GM18951 (cell line): ENCODE results near the gene CAPN15.
"Not testable (repeated sequence)": the region's sequence is repeated elsewhere in the genome, so short reads cannot be mapped to it uniquely, and the experiment has no call there.

Experiments used
- POLR2A ChIP-seq: IDR thresholded peaks from 4 replicates; pipeline ENCODE4 v1.6.1; 2011; ENCODE audit warnings: mild to moderate bottlenecking; ENCODE audit not compliant: insufficient read length, insufficient read depth; ENCODE audit errors: extremely low read depth
- in situ Hi-C: fragments of 300-500 bp; cut with MboI; formaldehyde crosslinking; loops from one replicate; pipeline ENCODE4 v1.12.0; 2022; ENCODE audit warnings: low sequenced_read_pairs, mixed read lengths, inconsistent platforms; ENCODE audit not compliant: unreplicated experiment

CAPN15 gene

GRCh38 chr16:500709-501108 is 26.8 kb upstream of the CAPN15 start:
- in situ Hi-C loops = no loop called here
- TF ChIP-seq POLR2A = no peak

GRCh38 chr16:502179-502943 is 25.2 kb upstream of the CAPN15 start:
- no peak for TF ChIP-seq POLR2A
- in situ Hi-C loops = no loop called here

DNA sequence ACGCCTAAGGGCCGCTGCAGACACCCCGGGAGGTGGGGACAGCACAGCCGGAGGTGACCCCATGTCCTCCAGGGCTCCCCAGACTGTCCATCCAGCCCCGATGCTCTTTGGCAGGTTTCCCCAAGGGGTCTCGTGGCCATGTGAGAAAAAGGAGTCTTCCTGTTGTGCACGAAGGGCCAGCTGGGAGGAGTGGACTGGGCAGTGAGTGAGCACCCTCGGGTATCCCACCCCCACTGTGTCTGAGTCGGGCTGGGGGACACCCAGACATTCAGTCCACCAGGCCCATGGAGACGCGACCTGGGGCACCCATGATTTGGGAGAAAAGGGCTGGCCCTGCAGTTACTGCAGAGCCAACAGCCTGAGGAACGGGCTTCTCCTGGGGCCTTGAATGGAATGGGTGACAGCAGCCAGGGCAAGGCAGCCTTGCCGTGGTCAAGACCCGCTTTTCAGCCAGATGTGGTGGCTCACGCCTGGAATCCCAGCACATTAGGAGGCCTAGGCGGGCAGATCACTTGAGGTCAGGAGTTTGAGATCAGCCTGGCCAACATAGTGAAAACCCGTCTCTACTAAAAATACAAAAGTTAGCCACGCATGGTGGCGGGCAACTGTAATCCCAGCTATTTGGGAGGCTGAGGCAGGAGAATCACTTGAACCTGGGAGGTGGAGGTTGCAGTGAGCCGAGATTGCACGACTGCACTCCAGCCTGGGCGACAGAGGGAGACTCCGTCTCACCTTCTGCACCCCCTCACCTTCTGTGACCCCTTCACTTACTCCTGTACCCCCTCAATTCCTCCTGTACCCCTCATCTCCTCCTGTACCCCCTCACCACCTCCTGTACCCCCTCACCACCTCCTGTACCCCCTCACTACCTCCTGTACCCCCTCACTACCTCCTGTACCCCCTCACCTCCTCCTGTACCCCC is 24.1 kb upstream of the CAPN15 start:
- TF ChIP-seq POLR2A = no peak
- in situ Hi-C loops = no loop called here

GRCh38 chr16:505479-506245 is 21.9 kb upstream of the CAPN15 start:
- in situ Hi-C loops = no loop called here
- no peak for TF ChIP-seq POLR2A

DNA sequence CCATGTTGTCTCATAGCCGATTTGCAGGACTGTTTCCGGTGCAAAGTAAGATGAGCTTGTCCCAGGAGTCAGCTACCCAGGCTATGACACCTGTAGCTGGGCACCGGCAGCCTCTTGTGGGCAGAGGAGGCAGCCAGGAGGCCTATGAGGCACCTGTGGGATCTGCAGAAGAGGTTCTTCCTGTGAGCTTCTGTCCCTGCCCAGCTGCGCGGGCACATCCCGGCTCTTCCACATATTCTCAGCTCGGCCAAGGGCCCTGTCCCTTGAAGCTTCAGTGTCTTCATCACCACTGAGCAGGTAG is 21.3 kb upstream of the CAPN15 start:
- TF ChIP-seq POLR2A = no peak

DNA sequence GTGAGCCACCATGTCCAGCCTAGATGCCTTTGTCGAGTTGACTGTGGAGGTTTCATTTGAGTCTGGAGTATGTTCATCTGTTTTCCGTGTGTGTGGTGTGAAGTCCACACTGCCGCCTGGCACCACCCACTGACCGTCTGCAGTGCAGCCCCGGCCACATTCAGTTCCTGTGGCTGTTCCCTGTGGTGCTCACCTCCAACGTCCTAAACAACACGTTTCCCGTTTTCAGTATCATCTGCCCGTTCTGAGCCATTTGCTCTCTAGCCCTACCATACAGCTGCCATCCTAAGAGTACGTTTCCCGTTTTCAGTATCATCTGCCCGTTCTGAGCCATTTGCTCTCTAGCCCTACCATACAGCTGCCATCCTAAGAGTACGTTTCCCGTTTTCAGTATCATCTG is 20.0 kb upstream of the CAPN15 start:
- in situ Hi-C loops = not testable (repeated sequence)

More for the DNA sequence above, 21.3 kb upstream of the CAPN15 start:
- in situ Hi-C loops = no loop called here

- in situ Hi-C loops = no loop called here
Measured at GRCh38 chr16:507996-508395, 19.5 kb upstream of the CAPN15 start.

DNA sequence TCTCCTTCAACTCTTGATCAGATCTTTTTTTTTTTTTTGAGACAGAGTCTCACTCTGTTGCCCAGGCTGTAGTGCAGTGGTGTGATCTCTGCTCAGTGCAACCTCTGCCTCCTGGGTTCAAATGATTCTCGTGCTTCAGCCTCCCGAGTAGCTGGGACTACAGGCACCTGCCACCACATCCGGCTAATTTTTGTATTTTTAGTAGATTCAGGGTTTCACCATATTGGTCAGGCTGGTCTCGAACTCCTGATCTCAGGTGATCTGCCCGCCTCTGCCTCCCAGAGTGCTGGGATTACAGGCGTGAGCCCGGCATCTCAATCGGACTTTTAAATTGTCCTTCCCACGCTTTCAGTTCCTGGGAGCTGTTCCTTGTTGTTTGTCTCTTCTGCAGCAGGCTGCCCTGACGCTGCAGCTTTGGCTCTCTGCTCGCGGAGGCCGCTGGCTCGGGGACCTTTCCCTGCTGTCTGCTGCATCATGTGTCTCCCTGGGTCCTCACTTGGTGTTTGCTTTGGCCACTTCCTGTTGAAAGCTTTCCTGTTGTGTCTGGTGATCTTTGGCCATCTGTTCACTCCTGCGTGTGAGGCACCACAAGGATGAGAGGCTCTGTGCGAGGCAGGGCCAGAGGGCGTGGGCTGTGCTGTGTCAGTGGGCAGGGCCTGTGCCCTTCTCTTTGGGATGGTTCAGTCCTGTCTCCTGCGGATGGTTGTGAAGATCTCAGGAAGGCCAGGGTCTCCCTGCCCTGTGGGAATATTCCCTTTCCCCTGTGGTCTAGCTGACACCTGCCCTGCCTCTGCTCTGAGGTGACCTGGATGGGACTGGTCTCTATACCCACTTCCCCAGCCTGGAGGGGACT is 18.4 kb upstream of the CAPN15 start:
- no peak for TF ChIP-seq POLR2A
- in situ Hi-C loops = no loop called here

More at GRCh38 chr16:507996-508395, 19.5 kb upstream of the CAPN15 start:
- TF ChIP-seq POLR2A = no peak

GRCh38 chr16:510066-510825 is 17.3 kb upstream of the CAPN15 start:
- in situ Hi-C loops = no loop called here
- TF ChIP-seq POLR2A = no peak

DNA sequence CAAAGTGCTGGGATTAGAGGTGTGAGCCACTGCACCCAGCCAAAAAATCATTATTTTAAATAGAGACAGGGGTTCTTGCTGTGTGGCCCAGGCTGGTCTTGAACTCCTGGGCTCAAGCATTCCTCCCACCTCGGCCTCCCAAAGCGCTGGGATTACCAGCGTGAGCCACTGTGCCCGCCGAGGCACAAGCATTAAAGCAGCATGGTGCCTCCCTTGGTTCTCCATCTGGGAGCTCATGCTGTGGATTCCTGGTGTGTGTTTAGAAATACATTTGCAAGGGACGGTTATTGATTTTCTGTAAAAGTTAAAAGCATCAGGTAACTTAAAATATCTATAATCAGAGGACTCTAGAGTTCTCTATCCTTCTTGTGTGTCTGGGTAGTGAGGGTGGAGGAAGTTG is 14.7 kb upstream of the CAPN15 start:
- TF ChIP-seq POLR2A = no peak
- in situ Hi-C loops = no loop called here

DNA sequence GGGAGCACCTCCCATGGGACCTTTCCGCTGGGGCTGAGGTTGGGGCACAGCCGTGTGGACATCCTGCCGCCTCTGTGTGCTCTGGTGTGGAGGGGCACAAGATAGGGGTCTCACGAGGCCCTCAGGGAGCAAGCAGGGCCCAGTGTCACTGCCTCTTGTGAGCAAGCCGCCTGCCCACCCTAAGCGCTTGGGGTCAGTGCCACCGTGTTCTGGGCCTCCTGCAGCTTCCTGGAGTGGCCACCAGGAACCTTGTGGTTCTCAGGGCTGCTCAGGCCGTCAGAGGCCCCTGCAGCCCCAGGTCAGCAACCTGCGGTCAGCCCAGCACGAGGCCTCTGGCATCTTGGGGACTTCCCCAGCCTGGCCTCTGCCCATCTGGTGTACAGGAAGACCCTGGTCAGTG is 13.6 kb upstream of the CAPN15 start:
- in situ Hi-C loops = no loop called here
- TF ChIP-seq POLR2A = no peak
